T1000 (cell line): Measurements from ENCODE around the gene TAF1C.
"Not testable (repeated sequence)": the region's sequence is repeated elsewhere in the genome, so short reads cannot be mapped to it uniquely, and the experiment has no call there.

Source experiments
- DNase-seq: peaks from one replicate; lab custom pipeline; 2025; ENCODE audit warnings: mixed read lengths; lab: John Stamatoyannopoulos, UW

The TAF1C gene, protein sequence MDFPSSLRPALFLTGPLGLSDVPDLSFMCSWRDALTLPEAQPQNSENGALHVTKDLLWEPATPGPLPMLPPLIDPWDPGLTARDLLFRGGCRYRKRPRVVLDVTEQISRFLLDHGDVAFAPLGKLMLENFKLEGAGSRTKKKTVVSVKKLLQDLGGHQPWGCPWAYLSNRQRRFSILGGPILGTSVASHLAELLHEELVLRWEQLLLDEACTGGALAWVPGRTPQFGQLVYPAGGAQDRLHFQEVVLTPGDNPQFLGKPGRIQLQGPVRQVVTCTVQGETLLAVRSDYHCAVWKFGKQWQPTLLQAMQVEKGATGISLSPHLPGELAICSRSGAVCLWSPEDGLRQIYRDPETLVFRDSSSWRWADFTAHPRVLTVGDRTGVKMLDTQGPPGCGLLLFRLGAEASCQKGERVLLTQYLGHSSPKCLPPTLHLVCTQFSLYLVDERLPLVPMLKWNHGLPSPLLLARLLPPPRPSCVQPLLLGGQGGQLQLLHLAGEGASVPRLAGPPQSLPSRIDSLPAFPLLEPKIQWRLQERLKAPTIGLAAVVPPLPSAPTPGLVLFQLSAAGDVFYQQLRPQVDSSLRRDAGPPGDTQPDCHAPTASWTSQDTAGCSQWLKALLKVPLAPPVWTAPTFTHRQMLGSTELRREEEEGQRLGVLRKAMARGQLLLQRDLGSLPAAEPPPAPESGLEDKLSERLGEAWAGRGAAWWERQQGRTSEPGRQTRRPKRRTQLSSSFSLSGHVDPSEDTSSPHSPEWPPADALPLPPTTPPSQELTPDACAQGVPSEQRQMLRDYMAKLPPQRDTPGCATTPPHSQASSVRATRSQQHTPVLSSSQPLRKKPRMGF

DNA sequence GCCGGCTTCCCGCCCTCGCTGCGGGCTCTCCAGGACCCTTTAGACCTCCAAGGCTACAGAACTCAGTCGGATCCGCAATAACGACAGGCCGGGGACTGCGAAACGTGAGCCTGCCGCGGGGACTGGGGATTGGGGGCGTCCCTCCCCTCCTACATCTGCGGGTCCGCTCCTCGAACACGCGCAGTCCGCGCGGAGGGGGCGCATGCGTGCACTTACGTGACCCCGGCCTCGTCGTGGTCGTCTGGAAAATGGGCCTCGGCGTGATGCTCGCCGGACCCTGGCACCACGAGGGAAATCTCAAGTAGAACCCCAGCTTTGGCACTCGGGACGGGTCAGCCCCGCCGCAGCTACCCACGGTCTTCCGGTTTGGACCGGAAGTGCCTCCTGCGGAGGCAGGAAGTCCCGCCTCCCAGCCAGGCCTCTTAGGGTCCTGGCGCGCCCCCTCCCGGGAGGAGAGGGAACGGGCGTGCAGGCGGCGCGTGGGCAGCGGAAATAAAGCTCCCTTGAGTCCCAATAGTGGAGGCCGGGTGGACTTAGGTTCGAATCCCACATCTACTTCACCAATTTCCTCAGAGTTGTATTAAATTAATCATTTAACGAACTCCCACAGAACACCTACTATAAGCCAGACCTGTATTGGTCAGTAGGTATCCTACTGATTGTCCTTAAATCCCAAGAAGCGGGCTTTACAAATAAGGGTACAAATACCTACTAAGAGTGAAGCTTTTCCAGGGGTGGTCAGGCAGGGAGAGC, at the start of gene TAF1C:
TAF1C (minus strand) TSS at position 373 of the 753 bp plus-strand sequence. CDS start 2,069 bp downstream, outside the sequence.
- DNase-seq, result peak; percentile 78

DNA sequence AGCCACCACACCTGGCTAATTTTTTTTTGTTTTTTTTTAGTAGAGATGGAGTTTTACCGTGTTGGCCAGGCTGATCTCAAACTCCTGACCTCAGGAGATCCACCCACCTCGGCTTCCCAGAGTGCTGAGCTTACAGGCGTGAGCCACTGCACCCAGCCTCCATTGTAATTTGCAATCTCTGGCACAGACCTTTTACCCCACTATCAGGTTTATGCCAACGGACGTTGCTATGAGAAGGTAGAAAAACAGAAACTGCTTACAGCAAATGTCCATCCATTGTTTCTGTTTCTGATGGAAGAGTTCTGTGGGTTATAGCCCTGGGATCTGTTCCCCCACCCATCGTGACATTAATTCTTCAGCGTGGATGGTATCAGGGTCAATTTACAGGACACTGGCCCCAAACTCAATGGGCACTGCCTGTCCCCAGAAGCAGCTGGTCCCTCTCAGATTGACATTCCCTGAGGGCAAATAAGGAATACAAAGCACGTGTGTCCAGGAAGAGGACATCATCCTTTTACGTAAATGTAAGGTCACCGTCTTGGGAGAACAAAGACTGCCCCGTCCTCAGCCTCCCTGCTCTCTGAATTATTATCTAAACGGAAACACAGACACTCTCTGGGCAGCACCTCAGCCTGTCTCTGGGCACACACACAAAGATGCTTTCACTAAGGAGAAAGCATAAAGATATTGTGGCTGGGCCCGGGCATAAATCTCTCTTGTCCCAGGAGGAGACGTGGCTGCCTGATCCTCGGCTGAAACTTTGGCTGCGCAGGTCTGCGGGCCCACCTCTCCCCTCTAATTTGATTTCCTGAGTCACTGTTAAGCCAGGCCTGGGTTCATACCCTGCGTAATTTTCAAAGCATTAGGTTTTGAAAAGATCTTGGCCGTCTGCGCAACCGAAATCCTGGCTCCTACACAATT, 47.7 kb upstream of the TAF1C start:
- no peak for DNase-seq

DNA sequence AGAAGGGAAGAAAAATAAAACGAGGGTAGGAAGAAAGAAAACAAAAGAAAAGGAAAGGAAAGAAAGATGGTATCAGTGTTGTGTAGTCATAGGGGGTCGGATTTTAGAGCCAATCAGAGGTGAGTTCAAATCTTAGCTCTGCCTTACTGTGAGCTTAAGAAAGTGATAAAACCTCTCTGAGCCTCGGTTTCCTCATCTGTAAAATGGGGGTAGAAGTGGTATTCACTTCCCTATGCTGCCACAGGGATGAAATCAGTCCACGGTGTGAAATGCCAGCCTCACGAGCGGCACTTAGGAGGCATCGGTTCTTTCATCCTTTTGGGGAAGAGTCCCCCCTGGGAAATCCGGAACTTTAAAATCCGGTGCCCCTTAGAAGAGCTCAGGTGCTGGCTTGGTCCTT, 46.9 kb upstream of the TAF1C start:
- no peak for DNase-seq

DNA sequence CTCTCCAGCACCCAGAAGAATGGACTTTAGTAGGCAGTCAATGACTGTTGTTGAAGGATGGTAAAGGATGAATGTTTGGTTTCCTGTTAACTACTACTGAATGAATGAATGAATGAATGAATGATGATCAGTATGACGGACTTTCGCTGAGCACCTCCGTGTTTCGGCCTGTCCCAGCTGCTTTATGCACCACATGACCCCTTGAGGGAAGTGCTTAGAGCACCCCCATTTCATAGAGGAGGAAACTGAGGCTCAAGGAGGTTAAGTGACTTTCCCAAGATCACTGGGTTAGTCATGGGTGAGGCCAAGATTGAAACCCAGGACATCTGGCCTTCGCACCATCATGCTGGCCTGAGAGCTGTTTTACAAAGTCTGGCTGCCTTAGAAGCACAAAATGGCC, 46.1 kb upstream of the TAF1C start:
- no peak for DNase-seq

DNA sequence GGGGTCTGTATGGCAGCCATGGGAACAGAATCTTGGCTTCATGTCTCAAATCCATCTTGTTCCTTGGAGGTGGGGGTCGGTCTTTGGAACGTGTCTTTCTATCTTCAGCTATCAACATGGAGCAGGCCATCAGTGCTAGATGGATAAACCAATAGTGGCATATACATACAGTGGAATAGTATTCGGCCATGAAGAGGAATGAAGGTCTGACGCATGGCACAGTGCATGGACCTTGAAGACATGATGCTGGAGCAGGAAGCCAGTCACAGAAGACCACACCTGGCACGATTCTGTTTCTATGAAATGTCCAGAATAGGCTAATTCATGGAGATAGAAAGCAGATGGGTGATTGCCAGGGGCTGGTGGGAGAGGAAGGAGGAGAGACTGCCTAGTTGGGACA, 45.2 kb upstream of the TAF1C start:
- DNase-seq, result no peak

DNA sequence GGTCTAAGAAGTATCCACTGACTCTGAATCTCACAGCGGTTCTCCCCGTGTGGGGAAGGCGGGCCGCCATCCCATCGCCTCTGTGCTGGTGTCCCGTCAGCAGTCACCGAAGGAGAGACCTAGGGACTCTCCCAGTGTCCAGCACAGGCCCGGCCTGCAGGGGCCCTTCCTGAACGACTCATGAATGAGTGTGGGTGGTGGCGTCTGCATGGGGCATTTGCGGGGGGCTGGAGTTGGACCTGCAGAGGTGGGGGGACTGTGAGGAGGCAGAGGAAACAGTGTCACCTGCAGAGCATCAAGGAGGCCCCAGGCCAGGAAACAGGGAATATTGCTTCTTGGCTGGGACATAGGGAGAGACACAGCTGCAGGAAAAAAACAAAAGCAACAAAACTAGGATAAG, 42.6 kb upstream of the TAF1C start:
- DNase-seq, result no peak

DNA sequence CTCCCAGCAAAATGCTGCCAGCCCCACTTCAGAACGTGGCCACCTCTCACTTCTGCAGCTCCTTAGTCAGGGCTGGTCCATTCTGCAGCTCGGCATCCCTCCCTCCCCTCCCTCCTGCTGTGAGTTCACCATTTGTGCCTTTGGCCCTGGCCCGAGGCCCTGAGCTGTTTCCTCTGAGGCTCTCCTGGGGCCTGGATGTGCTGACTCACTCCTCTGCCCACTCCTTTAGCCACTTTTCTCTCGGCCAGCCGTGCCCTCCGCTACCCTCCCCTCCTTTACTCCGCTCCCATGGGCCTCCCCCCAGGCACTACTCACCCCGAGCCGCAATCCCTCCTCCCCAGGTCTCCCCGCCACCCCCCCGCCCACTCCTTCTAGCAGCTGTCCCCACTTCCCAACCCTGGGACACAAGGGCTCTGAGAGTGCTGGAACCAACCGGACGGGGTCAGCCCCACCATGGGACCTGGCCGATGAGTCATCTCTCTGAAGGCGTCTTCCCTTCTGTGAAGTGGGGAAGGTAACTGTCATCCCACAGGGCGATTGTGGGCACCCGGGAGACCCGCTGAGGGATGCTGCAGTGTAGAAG, 41.5 kb upstream of the TAF1C start:
- peak; percentile 82 for DNase-seq

DNA sequence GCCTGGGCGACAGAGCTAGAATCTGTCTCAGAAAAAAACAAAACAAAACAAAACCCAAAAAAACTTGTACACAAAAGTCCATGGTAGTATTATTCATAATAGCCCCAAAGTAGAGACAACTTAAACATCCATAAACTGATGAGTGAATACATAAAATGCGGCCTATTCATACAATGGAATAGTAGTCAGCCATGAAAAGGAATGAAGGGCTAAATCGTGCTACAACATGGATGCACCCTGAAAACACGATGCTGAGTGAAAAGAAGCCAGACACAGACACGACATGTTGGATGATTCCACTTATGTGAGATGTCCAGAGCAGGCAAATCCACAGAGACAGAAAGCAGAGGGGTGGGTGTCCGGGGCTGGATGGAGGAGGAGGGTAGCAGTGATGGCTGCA, 40.7 kb upstream of the TAF1C start:
- no peak for DNase-seq

DNA sequence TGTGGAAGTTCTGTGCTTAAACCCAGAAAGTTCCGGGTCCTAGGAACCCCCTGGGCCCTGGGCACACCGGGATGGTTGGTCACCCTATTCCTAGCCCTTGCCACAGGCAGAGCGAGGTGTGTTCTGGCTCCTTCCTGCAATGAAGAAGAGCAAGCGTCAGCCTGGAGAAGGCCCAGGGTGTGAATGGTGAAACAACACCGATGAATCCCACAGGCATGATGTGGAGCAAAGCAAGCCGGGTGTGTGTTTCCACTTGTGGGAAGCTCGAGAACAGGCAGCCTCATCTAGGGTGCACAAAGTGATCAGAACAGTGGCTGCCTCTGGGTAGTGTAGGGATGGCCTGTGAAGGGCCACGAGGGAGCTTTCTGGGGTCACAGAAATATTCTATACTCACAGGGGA, 39.2 kb upstream of the TAF1C start:
- no peak for DNase-seq

DNA sequence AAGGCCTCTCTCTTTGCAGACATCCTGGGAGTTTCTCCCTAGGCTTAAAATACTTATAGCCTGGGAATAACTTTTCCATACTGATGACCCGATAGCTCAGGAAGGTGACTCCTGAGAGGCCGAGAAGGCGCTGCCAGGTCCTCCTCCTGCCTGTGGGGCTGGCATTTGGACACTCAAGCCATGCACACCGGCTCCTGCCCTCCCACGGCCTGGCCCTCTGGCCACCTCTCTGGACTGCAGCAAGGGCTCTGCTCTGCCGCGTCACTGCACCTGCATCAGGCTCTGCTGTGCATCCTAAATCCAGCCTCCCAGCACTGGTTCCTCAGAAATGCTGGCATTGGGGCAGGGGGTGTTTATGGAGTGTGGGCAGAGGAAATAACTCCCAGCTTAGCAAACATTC, 38.7 kb upstream of the TAF1C start:
- no peak for DNase-seq

DNA sequence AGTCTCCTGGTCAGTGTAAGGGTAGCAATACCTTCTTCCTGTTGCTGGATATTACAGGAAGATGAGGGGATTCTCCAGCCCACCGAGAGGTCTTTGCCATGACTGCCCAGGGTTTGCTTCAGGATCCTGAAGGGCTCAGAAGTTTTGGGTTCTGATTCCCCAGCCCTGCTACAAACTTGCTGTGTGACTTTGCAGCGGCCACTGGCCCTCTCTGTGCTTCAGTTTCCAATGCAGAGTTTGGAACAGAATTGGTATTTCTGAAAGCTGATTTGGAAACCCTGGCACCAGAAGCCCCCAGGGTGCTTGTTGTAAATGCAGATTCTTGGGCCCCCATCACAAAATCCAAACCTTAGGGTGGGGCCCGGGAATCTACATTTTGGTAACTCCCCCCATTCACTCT, 38.3 kb upstream of the TAF1C start:
- DNase-seq, result no peak

DNA sequence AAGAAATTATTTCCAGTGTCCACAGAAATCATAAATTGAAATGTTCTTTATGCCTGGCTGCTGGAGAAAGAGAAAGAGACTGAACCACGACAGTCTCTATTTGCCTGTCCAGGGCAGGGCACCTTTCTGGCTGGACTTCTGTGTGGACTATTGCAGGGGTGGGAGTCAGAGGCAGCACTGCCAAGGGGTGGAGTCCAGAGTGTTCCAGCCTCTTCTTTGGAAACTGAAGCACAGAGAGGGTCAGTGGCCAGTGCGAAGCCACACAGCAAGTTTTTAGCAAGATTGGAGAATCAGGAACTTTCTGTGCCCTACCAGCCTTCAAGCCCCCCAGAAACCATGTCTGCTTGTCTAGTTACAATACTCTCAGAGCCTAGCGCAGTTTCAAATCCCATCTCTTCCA, 37.7 kb upstream of the TAF1C start:
- no peak for DNase-seq

DNA sequence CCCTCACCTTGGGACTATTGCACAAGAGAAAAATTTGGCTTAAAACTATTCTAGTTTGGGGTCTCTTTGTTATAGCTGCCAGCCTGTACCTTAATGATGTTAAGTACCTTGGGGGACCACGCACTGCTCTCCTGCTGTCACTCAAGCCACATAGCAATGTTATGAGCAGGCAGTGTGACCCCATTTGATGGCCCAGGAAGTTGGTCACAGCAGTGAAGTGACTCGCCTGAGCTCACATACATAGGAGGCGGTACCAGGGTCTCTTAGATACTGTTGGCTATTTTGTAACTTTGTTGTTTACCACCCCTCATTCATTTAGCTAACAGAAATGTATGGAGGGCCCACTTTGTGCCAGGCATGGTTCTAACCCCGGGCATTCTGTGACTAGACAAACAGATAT, 36.6 kb upstream of the TAF1C start:
- no peak for DNase-seq

DNA sequence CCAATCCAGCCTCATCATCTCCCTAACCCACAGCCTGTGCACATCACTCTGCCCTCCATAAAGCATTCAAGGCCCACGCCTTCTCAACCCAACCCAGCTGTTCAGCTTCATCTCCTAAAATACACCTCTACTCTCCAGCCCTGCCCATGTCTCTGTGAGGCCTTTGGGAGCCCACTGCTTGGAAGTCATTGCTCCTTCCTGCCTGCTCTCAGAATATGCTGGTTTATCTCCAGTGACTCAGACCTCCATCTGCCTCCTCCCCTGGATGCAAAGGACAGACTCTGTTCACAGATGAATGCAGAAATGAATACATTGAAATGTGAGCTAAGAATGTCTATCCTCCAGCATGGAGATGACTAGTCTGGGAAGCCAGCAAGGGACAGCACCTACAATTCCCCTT, 34.0 kb upstream of the TAF1C start:
- DNase-seq, result no peak

DNA sequence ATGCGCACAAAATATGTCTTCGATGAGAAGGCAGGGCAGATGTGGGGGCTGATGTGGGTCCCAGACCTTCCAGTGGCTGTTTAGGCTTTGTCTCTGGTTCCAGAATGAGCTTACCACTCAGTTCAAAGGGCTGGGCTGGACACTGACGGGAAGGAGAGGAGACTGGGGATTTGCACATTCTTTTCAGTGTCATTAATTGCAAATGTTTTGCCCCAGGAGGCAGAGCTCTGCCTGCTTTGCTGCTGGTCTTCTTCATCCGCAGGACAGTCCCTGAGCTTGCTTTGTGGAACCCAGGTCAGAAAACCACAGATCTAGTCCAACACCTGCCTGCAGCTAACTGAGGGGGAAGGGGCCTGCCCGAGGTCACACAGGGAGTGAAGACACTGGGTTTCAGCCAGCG, 32.1 kb upstream of the TAF1C start:
- DNase-seq, result no peak

DNA sequence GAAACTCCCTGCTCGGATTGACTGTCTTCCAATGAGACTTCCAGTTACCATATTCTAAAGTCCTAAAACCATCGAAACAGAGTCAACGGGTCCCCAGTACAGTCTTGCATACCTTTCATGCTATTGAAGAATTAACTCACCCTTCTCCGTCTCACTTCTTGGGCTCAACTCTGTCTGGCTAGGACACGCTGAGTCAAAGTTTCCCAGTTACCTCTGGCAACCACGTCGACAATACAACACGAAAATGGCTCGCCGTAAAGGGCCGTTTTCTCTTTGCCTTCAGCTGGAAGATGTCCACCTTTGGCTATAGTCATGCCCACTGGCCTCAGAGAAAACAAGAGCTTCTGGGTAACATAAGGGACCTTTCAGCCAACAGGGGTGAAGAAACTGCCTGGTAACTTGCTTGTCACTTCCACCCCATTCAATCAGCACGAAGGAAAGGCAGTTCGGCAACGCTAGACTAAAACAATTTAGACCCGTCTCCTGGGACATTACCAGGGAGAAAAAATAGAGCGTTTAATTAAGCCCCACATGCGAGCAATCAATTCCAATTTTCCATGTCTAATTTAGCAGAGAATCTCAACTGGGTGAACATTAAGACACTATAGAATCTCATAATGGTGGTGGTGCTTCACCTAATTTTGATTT, 31.4 kb upstream of the TAF1C start:
- no peak for DNase-seq

DNA sequence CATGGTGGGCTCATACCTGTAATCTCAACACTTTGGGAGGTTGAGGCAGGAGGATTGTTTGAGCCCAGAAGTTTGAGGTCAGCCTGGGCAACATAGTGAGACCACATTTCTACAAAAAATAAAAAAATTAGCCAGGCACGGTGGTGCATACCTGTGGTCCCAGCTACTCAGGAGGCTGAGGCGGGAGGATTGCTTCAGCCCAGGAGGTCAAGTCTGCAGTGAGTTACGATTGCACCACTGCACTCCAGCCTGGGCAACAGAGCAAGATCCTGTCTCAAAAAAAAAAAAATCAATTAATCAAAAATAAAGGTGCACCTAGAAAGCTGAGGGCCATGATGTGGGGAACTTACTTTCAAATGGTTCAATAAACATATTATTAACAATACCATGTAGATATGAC, 29.3 kb upstream of the TAF1C start:
- not testable (repeated sequence) for DNase-seq

DNA sequence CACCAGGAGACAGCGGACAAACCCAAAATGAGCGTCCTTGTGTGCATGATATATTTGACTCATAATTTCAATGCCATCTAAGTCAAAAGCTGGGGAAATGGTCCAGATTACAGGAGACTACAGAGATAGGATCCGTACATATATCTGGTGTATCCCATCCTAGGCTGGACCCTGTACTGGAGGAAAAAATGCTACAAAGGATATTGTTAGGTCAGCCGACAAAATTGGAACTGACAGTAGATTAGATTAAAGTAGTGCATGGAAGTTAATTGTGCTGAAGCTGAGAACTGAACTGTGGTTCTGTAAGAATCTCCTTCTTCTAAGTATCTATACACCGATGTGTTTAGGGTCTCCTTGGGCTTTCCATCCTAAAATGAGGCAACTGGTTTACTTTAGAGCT, 28.7 kb upstream of the TAF1C start:
- no peak for DNase-seq

DNA sequence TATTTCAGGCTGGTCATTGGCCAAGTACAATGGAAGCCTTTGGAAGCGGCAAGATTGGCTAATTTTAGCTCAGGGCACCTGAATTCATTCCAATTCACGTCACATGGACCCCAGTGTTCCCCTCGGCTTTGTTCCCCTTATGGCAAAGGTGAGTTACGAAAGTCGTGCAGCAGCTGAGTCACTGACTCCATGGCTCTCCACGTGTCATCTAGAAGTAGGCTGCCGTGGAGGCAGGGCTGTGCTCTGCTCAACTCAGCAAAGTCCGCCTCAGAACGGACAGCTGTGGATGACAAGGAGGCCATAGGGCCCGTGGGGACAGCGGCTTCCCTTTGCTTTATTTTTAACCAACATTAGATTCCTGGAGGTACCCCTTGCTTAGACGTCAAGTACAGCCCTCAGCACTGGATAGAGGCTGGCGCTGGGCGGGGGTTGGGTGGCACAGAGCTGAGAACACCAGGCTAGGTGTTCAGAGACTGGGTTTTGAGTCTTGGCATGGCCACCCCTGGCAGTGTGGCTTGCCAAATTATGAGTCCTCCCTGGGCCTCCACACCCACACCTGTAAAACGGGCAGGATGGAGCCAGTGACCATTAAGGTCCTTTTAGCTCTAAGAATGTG, 27.7 kb upstream of the TAF1C start:
- DNase-seq, result no peak

DNA sequence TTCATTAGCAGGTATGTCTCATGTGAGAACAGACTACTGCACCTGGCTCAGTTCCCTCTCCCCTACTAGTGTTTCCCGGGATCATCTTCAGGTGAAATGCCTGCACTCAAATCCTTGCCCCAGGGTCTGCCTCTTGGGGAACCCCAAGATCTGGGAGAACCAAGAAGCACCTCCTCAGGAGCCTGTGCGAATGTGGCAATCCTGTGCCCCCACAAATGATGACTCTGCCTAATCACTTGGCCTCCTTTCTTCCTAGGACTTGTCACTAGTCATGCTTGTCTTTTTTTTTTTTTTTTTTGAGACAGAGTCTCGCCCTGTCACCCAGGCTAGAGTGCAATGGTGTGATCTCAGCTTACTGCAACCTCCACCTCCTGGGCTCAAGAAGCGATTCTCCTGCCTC, 25.8 kb upstream of the TAF1C start:
- no peak for DNase-seq
